Kidney tubule cell (primary cell): ENCODE measurements around the gene HDAC6.
"Not testable (repeated sequence)": the region's sequence is repeated elsewhere in the genome, so short reads cannot be mapped to it uniquely, and the experiment has no call there.

Experiments used
- DNase-seq: peaks from one replicate; pipeline ENCODE4 v3.0.0-alpha.2; 2018; ENCODE audit warnings: low spot score

HDAC6 gene

GRCh38 chrX:48824066-48824465, 22.2 kb downstream of the HDAC6 start:
- no peak for DNase-seq

GRCh38 chrX:48826135-48826875, 24.4 kb downstream of the HDAC6 start, which contains the start of gene ERAS:
Gene ERAS, plus strand, starts transcription at chrX:48826513. Its CDS starts 2,611 bp downstream, at chrX:48829124.
- DNase-seq, result no peak

DNA sequence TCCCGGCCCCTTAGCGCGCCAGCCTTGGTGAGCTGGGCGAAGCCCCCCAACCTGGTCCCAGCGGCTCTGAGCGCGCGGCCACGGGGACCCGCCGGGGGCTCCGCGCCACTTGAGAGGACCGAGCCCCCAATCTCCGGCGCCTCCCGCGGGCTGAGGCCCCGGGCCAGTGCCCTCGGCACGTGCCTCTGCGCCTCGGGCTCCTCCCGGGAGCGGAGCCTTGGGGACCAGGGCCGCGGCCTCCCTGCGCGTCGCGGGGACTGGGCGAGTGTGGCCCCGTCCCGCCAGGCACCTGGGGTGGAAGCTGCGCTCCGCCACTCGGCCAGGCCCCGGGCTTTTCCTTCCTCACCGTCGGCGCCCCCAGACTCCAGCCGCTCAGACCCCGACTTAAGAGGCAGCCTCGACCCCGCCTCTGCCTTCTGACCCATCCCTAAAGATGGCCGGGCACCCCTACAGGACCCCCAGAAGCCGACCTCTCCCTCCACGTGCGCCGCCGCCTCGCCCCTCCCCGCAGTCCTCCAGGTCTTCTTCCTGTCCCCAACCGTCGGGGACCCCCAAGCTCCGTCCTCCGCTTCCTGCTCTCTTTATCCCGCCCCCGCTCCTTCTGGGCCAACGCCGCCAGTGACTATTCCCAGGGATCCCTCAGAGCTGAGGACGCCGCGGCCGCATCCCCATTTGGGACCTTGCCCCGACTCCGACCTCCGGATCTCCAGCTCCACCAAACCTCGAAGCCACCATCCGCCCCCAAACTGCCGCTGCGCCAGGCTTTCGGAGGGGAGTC, 25.2 kb downstream of the HDAC6 start:
- DNase-seq, result no peak

- no peak for DNase-seq
These were observed 25.7 kb downstream of the HDAC6 start for GRCh38 chrX:48827654-48827968.

- no peak for DNase-seq
These were observed 27.3 kb downstream of the HDAC6 start for GRCh38 chrX:48829016-48829735.

DNA sequence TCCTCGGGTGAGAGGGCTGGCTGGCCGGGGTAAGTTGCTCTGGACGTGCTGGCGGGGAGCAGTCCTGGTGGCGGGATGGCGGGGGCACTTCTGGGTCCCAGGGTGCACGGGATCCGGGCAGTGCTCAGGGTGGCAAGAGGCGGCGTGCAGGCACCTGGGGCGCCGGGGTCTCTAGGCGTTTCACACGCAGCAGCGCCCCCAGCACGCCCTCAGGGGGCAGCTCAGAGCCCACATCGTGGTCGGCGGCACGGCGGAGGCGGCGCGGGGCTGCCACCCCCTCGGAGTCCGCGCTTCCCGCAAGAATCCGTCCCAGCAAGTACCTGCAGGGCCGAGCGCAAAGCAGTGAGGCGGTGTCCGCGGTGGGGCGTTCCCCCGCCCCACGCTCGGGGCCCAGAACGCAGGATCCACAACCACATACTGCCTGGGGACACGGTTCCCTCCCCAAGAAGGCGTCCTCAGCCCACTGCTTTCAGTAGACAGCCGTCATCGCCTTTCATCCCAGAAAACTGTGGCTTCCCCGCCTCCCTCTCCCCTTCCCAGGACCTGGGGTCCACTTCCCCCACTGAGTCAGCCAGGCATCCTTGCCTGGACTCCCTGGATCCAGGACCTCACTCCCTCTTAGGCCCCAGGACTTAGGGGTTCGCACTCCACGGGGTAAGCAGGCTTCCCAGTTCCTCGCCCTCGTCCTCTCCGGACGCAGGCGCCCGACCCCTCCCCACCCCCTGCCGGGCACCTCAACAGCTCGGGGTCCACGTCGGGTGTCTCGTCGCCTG, 29.5 kb downstream of the HDAC6 start:
- DNase-seq, result no peak

DNA sequence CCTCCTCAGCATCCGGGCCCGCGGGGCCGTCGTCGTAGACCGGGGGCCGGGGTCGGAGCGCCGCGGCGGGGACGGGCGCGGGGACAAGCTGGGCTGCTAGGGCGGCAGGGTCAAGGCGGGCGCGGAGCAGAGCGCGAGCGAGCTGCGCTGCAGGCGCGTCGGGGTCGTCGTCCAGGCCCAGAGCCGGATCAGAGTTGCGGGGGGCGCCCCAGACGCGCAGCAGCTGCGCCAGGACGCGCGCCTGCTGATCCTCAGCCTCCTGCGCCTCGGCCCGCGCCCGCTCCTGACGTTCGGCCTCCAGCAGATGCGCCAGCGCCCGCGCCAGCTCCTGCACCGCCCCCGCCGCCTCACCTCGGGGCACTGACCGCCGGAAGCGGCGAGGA, 30.0 kb downstream of the HDAC6 start:
- no peak for DNase-seq

DNA sequence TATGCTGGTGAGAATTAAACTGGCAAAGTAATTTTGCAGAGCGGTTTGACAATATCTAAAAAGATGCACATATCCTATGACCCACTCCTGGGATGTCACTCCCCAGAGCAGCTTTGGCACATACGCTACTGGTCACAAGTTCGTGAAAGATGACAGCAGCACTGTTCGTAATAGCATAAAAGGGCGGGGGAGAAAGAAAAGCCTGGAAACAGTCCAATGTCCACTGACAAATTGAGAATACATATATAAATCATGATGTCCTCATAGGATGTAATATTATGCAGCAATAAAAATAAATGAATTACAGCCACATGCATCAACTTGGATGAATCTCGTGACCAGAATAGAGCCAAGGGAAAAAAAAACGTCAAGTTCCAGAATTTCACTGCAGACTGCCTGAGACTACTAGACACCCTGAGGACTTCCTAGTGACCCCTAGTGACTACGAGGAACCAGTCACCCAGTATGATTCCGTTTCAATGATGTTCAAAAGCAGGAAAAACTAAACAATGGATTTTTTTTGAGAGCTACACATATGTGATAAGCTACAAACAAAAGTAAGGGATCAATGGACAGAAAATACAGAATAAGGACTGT, 31.8 kb downstream of the HDAC6 start:
- no peak for DNase-seq

DNA sequence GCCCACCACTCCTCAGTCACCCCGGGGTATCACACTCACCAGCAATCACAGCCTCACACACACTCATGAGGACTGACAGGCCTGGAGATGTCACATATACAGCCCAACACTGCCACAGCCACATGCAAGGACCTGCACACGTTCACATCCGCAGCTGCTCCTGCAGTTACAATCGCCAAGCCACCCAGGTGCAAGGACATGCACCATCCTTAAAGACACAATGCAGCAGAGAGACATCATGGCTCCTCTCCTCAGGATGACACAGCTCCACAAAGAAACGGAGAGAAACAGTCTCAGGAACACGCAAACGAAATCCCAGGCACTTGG, 32.5 kb downstream of the HDAC6 start:
- peak; percentile 18 for DNase-seq

- peak; percentile 80 for DNase-seq
These were observed 33.9 kb downstream of the HDAC6 start, which contains the start of gene PCSK1N for GRCh38 chrX:48835524-48836329. Gene PCSK1N, minus strand, starts transcription at chrX:48835610. Its CDS starts 78 bp downstream, at chrX:48835532.

DNA sequence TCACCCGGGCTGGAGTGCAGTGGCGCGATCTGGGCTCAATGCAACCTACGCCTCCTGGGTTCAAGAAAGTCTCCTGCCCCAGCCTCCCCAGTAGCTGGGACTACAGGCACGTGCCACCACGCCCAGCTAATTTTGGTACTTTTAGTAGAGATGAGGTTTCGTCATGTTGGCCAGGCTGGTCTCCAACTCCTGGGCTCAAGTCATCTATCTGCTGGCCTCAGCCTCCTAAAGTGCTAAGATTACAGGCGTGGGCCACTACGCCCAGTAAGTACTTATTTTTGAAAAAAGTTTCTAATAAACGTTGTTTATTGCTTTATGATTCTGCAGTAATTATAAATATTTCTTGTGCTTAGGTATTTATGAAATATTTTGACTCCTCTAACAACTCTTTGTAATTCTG, 37.8 kb downstream of the HDAC6 start:
- no peak for DNase-seq

- DNase-seq, result no peak
These were observed 47.0 kb downstream of the HDAC6 start for GRCh38 chrX:48848847-48849246.

DNA sequence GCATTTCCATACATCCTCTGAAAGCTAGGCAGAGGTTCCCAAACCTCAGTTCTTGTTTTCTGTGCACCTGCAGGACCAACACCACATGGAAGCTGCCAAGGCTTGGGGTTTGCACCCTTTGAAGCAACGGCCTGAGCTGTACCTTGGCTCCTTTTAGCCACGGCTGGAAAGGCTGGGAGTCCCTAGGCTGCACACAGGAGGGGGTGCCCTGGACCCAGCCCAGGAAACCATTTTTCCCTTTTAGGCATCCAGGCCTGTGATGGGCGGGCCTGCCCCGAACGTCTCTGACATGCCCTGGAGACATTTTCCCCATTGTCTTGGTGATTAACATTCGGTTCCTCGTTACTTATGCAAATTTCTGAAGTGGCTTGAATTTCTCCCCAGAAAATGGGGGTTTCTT, 51.0 kb downstream of the HDAC6 start:
- DNase-seq, result no peak

GRCh38 chrX:48853494-48853893, 51.6 kb downstream of the HDAC6 start:
- not testable (repeated sequence) for DNase-seq

DNA sequence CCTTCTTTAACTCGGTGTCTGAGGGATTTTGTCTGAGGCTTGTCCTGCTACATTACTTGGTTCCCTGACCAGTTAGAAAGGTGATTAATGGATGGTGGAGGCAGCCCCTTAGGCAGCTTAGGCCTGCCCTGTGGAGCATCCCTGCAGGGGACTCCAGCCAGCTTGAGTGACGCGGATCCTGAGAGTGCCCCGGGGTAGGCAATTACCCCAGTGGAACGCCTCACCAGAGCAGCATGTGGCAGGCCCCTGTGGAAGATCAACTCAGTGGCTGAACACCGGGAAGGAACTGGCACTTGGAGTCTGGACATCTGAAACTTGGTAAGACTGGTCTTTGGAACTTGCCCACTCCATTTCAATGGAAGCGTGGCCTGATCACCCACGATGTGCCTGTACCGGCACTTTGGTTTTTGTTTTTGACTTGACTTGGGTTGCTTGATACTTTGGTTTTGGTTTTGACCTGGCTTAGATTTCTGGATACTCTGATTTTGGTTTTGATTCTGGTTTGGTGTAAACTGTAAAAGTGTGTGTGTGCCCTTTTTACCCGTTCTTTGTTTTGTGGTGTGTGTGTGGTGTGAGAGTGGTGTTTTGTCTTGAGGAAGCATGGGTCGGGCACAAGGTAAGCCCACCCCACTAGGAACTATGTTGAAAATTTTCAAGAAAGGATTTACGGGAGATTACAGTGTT, 52.4 kb downstream of the HDAC6 start:
- DNase-seq, result not testable (repeated sequence)

- DNase-seq, result peak; percentile 24
These were observed 53.0 kb downstream of the HDAC6 start for GRCh38 chrX:48854898-48855297.

DNA sequence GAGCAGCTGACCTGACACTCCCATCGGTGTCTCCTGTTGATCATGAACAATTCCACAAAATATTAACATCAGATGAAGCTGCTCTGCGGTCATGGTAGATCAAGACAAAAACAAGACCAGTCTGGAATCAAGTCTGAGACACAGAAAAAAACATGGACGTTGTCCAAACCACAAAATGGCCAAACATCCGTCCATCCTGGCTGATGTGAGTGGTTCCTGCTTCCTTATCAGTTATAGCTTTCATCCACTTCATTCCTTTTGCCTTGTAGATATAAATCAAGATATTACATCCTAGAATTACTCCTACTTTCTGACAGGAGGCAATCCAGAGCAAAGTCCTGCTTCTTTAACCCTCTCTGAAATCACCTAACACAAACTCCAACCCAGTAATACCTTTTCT, 62.3 kb downstream of the HDAC6 start:
- DNase-seq, result peak; percentile 65

GRCh38 chrX:48872017-48872416, 70.2 kb downstream of the HDAC6 start:
- not testable (repeated sequence) for DNase-seq
